T-cell (primary cell): Measurements from ENCODE around the gene ILKAP. TPM values are rescaled to one million over a fixed set of nuclear protein-coding genes. Genes with fewer than 3 reads are reported as not detected.

Experiments used
- ATAC-seq, 4 experiments: fragments of 200-7000 bp in 3 of 4; fragments of 150-1000 bp in 1 of 4; cut with Tn5 transposase; replicated peaks in 1 of 4; 1 replicate in 3 of 4; 2 replicates in 1 of 4; pipeline ENCODE4 v1.10.0; 2021; ENCODE audit warnings: moderate library complexity in 3 of 4, mild to moderate bottlenecking in 2 of 4, moderate number of reproducible peaks in 1 of 4
- CTCF ChIA-PET, 2 donors: fragments of 300-600 bp; sonication (Branson Sonifier 250); formaldehyde crosslinking; loops; one replicate each; lab custom pipeline; 2022; ENCODE audit warnings: antibody characterized with exemption in 2 of 2; lab: Charles Lee
- POLR2A ChIA-PET, 2 donors: fragments of 300-600 bp; sonication (Branson Sonifier 250); formaldehyde crosslinking; loops; one replicate each; lab custom pipeline; 2022; ENCODE audit warnings: antibody characterized with exemption in 2 of 2; lab: Charles Lee
- DNase-seq, 35 experiments: peaks; one replicate each; pipeline versions ENCODE4 v3.0.0 to v3.0.0-alpha.2; 2013 to 2023
- H3K27ac ChIP-seq: one replicate; pipeline ENCODE4 v1.5.1; 2013; ENCODE audit warnings: low read length
- H3K27me3 ChIP-seq, 2 experiments: replicated peaks in 1 of 2; 1 replicate in 1 of 2; 2 replicates in 1 of 2; pipeline versions ENCODE4 v1.6.1 to v1.7.0; 2013; ENCODE audit warnings: low read length in 1 of 2, mixed read lengths in 1 of 2; ENCODE audit not compliant: control insufficient read depth in 2 of 2, insufficient read depth in 2 of 2; ENCODE audit errors: extremely low read depth in 1 of 2
- H3K36me3 ChIP-seq, 2 donors: 1 replicate in 1 of 2; 2 replicates in 1 of 2; pipeline versions ENCODE4 v1.6.1 to v1.7.0; 2013; ENCODE audit warnings: low read length in 1 of 2; ENCODE audit not compliant: control insufficient read depth in 2 of 2, insufficient read depth in 1 of 2; ENCODE audit errors: extremely low read depth in 1 of 2
- H3K4me1 ChIP-seq, 2 experiments: 1 replicate in 1 of 2; 2 replicates in 1 of 2; pipeline versions ENCODE4 v1.6.1 to v1.7.0; 2013; ENCODE audit warnings: low read length in 2 of 2, mixed read lengths in 1 of 2; ENCODE audit not compliant: insufficient read depth in 2 of 2, control insufficient read depth in 1 of 2; ENCODE audit errors: extremely low read depth in 1 of 2
- H3K4me3 ChIP-seq, 2 donors: 1 replicate in 1 of 2; 2 replicates in 1 of 2; pipeline versions ENCODE4 v1.5.1 to v1.7.0; 2013; ENCODE audit warnings: mild to moderate bottlenecking in 2 of 2, low read length in 1 of 2, moderate library complexity in 1 of 2; ENCODE audit not compliant: control insufficient read depth in 1 of 2; ENCODE audit errors: extremely low read depth in 1 of 2
- H3K9me3 ChIP-seq: 2 replicates; pipeline ENCODE4 v1.7.0; 2013
- H3K27ac Mint-ChIP-seq, 2 donors: one replicate each; pipeline ENCODE4 v1.8.0; 2020 to 2021; ENCODE audit warnings: mild to moderate bottlenecking in 2 of 2, mixed read lengths in 2 of 2
- H3K27me3 Mint-ChIP-seq, 2 donors: one replicate each; pipeline ENCODE4 v1.8.0; 2021 to 2022; ENCODE audit warnings: mixed read lengths in 2 of 2
- H3K36me3 Mint-ChIP-seq: one replicate; pipeline ENCODE4 v1.8.0; 2021; ENCODE audit warnings: mixed read lengths
- H3K4me1 Mint-ChIP-seq, 3 donors: one replicate each; pipeline ENCODE4 v1.8.0; 2020 to 2022; ENCODE audit warnings: mixed read lengths in 3 of 3, mild to moderate bottlenecking in 1 of 3
- H3K4me3 Mint-ChIP-seq, 3 donors: one replicate each; pipeline ENCODE4 v1.8.0; 2020 to 2022; ENCODE audit warnings: mild to moderate bottlenecking in 3 of 3, mixed read lengths in 3 of 3, moderate library complexity in 3 of 3
- H3K9me3 Mint-ChIP-seq, 3 donors: one replicate each; pipeline ENCODE4 v1.8.0; 2020 to 2022; ENCODE audit warnings: mixed read lengths in 3 of 3
- WGBS: methylation state at CpG from one replicate; pipeline ENCODE4 v1.1.5; 2013; ENCODE audit warnings: missing lambda C conversion rate; ENCODE audit not compliant: insufficient coverage; 5-methylcytosine and 5-hydroxymethylcytosine counted together
- total RNA-seq, 35 experiments: library from RNA in 6 of 35; stranded (reverse) in 6 of 35; fragments of 120-200 nt in 1 of 35; gene quantifications; one replicate each; pipeline versions ENCODE4 v1.2.1 to v1.2.4 and lab custom pipeline; 2013 to 2026

Gene ILKAP
- total RNA-seq, 5 donors from 2014 or later (not counting 1 experiment from before 2014, with no cell fraction given): 72.8 to 120 (median 76.3) TPM

DNA sequence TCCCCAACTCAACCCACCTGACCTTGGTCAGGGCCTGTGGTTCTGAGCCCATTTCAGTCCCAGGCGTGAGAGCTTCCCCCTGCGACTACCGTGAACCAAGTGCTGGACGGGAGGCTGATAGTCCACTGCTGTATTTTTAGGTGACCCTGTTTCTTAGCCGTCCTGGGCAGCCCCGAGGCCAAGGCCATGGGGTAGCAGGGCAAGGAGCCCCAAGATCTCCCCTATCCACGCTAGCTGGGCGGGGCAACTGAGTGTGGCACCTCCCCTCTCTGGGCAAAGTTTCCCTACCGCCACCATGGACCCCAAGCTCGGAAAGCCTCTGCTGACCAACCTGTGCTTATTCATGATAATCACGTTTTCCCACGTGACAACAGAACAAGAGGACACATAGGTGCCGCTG lies 65.6 kb downstream of the ILKAP start:
- Mint-ChIP-seq H3K27me3 (no peaks in the 10 kb centered on the region), H3K27ac (no peak overlapping the region), H3K36me3 (no peaks in the 10 kb centered on the region), H3K9me3 (no peaks in the 10 kb centered on the region), H3K4me1 (peaks cover 6 to 9% (median 8%) of the 10 kb centered on the region in 3 donors), H3K4me3 (no peak overlapping the region)
- CTCF ChIA-PET: interaction anchor here in 1 of 2 donors (1.2 kb wide), 1 partner anchor 625 kb away, joined by 12 read pairs; no protein-coding TSS in a partner anchor
- Histone ChIP-seq H3K4me3 (no peak overlapping the region), H3K9me3 (no peaks in the 10 kb centered on the region), H3K4me1 (peaks cover 0 to 14% of the 10 kb centered on the region in 2 experiments), H3K36me3 (no peaks in the 10 kb centered on the region), H3K27ac (no peak overlapping the region), H3K27me3 (peaks cover 0 to 2% of the 10 kb centered on the region in 2 experiments)
- DNase-seq (no peak), ATAC-seq (no peak)
- 82% methylated on average over 10 of the region's 13 CpGs for WGBS
- POLR2A ChIA-PET: no interaction called here

DNA sequence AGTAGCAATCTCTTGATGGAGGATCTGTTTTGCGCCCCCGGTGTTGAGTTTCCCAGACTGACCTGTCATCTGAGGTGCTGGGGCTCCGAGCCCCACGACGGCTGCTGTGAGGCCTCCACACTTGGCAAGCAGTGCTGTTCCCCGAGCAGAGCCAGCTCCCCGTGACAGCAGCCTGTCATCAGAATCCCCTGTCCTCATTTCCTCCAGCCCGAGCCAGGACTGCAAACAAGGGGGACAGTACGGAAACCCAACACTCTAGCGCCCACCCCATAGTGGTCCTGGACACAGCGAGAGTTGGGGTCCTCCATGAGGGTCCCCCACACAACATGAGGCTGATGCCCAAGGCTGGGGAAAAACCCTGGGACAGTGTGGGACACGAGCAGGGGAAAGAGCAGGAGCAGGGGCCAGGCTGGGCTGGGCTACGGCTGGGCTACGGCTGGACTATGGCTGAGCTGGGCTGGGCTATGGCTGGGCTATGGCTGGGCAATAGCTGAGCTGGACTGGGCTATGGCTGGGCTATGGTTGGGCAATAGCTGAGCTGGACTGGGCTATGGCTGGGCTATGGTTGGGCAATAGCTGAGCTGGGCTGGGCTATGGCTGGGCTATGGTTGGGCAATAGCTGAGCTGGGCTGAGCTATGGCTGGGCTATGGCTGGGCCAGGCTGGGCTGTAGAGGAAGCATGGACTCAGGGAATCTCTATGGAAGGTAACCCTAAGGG lies 66.5 kb downstream of the ILKAP start:
- Mint-ChIP-seq H3K4me1 (peaks cover 5 to 7% (median 7%) of the 10 kb centered on the region in 3 donors), H3K27ac (no peak overlapping the region), H3K4me3 (no peak overlapping the region), H3K9me3 (no peaks in the 10 kb centered on the region), H3K36me3 (no peaks in the 10 kb centered on the region), H3K27me3 (no peaks in the 10 kb centered on the region)
- Histone ChIP-seq H3K4me3 (no peak overlapping the region), H3K27ac (no peak overlapping the region), H3K27me3 (peaks cover 0 to 4% of the 10 kb centered on the region in 2 experiments), H3K36me3 (no peaks in the 10 kb centered on the region), H3K9me3 (no peaks in the 10 kb centered on the region), H3K4me1 (peaks cover 0 to 13% of the 10 kb centered on the region in 2 experiments)
- ChIA-PET CTCF (interaction anchor here in 1 of 2 donors (1.2 kb wide), 1 partner anchor 624 kb away, joined by 12 read pairs; no protein-coding TSS in a partner anchor), POLR2A (no interaction called here)
- ATAC-seq (no peak), DNase-seq (no peak)
- WGBS: 81% methylated on average over 7 of the region's 14 CpGs

DNA sequence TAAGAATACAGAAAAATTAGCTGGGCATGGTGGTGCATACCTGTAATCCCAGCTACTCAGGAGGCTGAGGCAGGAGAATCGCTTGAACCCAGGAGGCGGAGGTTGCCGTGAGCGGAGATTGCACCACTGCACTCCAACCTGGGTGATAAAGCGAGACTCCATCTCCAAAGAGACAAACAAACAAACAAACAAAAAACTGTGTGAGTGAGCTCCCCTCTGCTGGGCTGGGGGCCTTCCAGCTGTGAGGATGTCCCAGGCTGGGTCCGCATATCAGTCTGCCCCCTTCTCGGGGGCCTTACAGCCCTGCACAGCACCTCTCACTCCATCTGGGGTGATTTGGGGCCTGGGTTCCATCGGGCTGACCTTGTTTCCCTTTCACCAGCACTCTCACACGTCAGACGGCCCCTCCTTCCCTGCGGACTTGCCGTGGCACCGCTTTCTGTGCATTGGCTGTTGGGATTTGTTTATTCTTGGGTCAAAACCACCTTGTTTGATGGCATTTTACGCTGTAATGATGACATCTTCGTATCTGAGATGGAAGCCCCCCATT lies 67.8 kb downstream of the ILKAP start:
- ATAC-seq (no peak), DNase-seq (no peak)
- WGBS: 77% methylated on average over 3 of the region's 15 CpGs
- Mint-ChIP-seq H3K36me3 (no peaks in the 10 kb centered on the region), H3K9me3 (no peaks in the 10 kb centered on the region), H3K27ac (no peak overlapping the region), H3K27me3 (no peaks in the 10 kb centered on the region), H3K4me3 (no peak overlapping the region), H3K4me1 (no peaks in the 10 kb centered on the region)
- no peaks in the 10 kb centered on the region for H3K9me3 ChIP-seq
- POLR2A ChIA-PET: no interaction called here
- no peak overlapping the region for H3K4me3 ChIP-seq
- H3K36me3 ChIP-seq: no peaks in the 10 kb centered on the region
- H3K27ac ChIP-seq: no peak overlapping the region
- peaks cover 0 to 5% of the 10 kb centered on the region in 2 experiments for H3K4me1 ChIP-seq
- peaks cover 0 to 4% of the 10 kb centered on the region in 2 experiments for H3K27me3 ChIP-seq
- CTCF ChIA-PET: no interaction called here

DNA sequence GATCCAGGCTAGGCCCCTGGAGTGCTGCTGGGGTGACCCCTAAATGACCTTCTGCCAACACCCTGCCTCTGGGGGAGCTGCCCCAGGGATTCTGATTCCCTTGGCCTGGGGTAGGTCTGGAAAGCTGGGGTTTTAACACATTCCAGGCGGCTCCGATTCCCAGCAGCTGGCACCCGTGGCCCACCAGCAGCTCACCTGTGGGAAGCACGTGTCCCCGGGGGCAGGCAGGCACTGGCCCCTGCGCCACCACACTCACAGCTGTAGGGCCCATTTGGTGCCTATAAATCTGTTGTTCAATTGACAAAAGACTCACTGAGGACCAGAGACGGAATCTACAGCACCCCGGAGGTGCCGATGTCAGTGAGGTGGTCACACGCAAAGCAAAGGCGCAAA lies 69.1 kb downstream of the ILKAP start:
- no peaks in the 10 kb centered on the region for H3K4me1 Mint-ChIP-seq
- ATAC-seq (no peak), DNase-seq (no peak)
- WGBS: 86% methylated on average over 10 of the region's 11 CpGs
- ChIA-PET CTCF (no interaction called here), POLR2A (no interaction called here)
- Histone ChIP-seq H3K9me3 (no peaks in the 10 kb centered on the region), H3K36me3 (no peaks in the 10 kb centered on the region), H3K27me3 (peaks cover 0 to 6% of the 10 kb centered on the region in 2 experiments), H3K4me1 (peaks cover 0 to 3% of the 10 kb centered on the region in 2 experiments), H3K27ac (no peak overlapping the region), H3K4me3 (no peak overlapping the region)
- H3K9me3 Mint-ChIP-seq: no peaks in the 10 kb centered on the region
- no peaks in the 10 kb centered on the region for H3K27me3 Mint-ChIP-seq
- no peak overlapping the region for H3K27ac Mint-ChIP-seq
- no peak overlapping the region for H3K4me3 Mint-ChIP-seq
- no peaks in the 10 kb centered on the region for H3K36me3 Mint-ChIP-seq

DNA sequence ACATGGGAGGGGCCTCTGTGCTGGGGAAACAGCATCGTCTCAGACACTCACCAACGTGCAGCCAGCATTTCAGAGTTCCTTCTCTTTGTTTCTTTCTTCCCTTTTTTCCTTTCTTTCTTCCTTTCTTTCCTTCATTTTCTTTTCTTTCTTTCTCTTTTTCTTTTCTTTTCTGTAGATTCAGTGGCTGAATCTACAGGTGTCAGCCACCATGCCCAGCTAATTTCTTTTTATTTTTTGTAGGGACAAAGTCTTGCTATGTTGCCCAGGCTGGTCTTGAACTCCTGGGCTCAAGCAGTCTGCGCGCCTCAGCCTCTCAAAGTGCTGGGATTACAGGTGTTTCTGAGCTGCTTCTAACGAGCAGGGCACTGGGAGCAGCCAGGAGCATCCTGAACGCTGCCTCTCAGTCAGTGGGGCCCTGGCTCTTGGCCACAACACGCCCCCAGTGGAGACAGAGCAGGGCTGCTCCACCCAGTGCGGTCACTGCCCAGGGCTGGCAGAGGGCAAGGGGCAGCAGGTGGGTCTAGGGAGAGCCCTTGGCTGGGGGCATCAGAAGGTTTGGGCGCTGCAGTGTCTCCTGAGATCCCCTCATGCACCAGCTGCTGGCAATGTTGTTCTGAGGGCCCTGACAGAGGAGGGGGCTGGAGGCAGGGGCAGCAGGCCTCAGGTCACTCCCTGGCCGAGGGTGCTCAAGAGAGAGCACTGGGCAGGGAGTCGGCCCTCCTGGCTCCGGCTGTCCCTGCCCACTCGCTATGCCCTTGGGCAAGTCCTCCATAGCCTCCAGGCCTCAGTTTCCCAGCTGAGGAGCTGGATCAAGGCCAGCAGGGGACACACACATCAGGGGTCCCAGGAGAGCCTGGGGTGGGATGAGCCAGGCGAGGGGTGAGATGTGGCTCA lies 69.7 kb downstream of the ILKAP start:
- Mint-ChIP-seq H3K4me3 (no peak overlapping the region), H3K9me3 (no peaks in the 10 kb centered on the region), H3K27me3 (no peaks in the 10 kb centered on the region), H3K4me1 (no peaks in the 10 kb centered on the region), H3K36me3 (no peaks in the 10 kb centered on the region), H3K27ac (no peak overlapping the region)
- Histone ChIP-seq H3K27me3 (peaks cover 0 to 6% of the 10 kb centered on the region in 2 experiments), H3K27ac (no peak overlapping the region), H3K9me3 (no peaks in the 10 kb centered on the region), H3K4me3 (no peak overlapping the region), H3K4me1 (no peaks in the 10 kb centered on the region), H3K36me3 (no peaks in the 10 kb centered on the region)
- no peak for DNase-seq
- WGBS: 72% methylated on average over 13 of the region's 14 CpGs
- ChIA-PET POLR2A (no interaction called here), CTCF (no interaction called here)
- ATAC-seq: no peak
